T-helper 1 cell treated with Interleukin-12 subunit alpha and Interleukin-12 subunit beta and Interleukin-4 antibody, amounts not matched to agents 30 ng/mL and 1 ng/mL, for 36 hours (primary cell): ENCODE results near the gene BPIFB6. TPM values are rescaled to one million over a fixed set of nuclear protein-coding genes. Genes with fewer than 3 reads are reported as not detected.

Source experiments
- intact Hi-C: fragments of 100-400 bp; cut with micrococcal nuclease; formaldehyde crosslinking; loops from one replicate; pipeline ENCODE4 v1.15.1; 2024
- total RNA-seq: library from RNA; stranded (reverse); gene quantifications from 2 replicates; pipeline ENCODE4 v1.2.3, GENCODE V29; 2022

Gene BPIFB6
- total RNA-seq, 1 donor from 2014 or later, result not detected

- intact Hi-C loops, result no loop called here
Observed at GRCh38 chr20:33000802-33001466, 30.5 kb upstream of the BPIFB6 start.

- intact Hi-C loops, result no loop called here
Observed at GRCh38 chr20:33002087-33002808, 29.2 kb upstream of the BPIFB6 start.

- intact Hi-C loops, result no loop called here
Observed at GRCh38 chr20:33004141-33004751, 27.2 kb upstream of the BPIFB6 start, which contains the start of gene SUN5. TSS of gene SUN5 (minus strand) at chr20:33004433. CDS start at chr20:33004340, 93 bp downstream.

- intact Hi-C loops, result loop anchor here (1.0 kb wide), 4 partner anchors 38 to 215 kb away; no protein-coding TSS in a partner anchor
Observed at GRCh38 chr20:33005132-33005566, 26.3 kb upstream of the BPIFB6 start.

GRCh38 chr20:33005908-33006775 is 25.3 kb upstream of the BPIFB6 start:
- intact Hi-C loops, result loop anchor here (1.0 kb wide), 4 partner anchors 39 to 216 kb away; no protein-coding TSS in a partner anchor

- intact Hi-C loops, result no loop called here
Observed at GRCh38 chr20:33006776-33007375, 24.6 kb upstream of the BPIFB6 start.

GRCh38 chr20:33007376-33008335 is 23.8 kb upstream of the BPIFB6 start, which contains the start of gene BPIFB2:
TSS of gene BPIFB2 (plus strand) at chr20:33007704. CDS start at chr20:33008575, 871 bp downstream.
- intact Hi-C loops, result no loop called here

- intact Hi-C loops, result no loop called here
Observed at GRCh38 chr20:33008336-33009213, 22.9 kb upstream of the BPIFB6 start.

GRCh38 chr20:33009214-33010132 is 22.0 kb upstream of the BPIFB6 start:
- intact Hi-C loops, result no loop called here

- intact Hi-C loops, result no loop called here
Observed at GRCh38 chr20:33010133-33010504, 21.3 kb upstream of the BPIFB6 start.

- intact Hi-C loops, result no loop called here
Observed at GRCh38 chr20:33010674-33011449, 20.6 kb upstream of the BPIFB6 start.

GRCh38 chr20:33012327-33013189 is 18.9 kb upstream of the BPIFB6 start:
- intact Hi-C loops, result no loop called here

- intact Hi-C loops, result no loop called here
Observed at GRCh38 chr20:33013701-33014326, 17.6 kb upstream of the BPIFB6 start.

- intact Hi-C loops, result no loop called here
Observed at GRCh38 chr20:33014336-33015113, 16.9 kb upstream of the BPIFB6 start.

GRCh38 chr20:33015114-33015484 is 16.3 kb upstream of the BPIFB6 start:
- intact Hi-C loops, result no loop called here
